ENCODE results near the gene OMG. TPM values are rescaled to one million over a fixed set of nuclear protein-coding genes. Genes with fewer than 3 reads are reported as not detected.
"Not testable (repeated sequence)": the region's sequence is repeated elsewhere in the genome, so short reads cannot be mapped to it uniquely, and the experiment has no call there.

OMG gene
- total RNA-seq, 2 experiments from 2014 or later, result 0.23 to 0.25 TPM

DNA sequence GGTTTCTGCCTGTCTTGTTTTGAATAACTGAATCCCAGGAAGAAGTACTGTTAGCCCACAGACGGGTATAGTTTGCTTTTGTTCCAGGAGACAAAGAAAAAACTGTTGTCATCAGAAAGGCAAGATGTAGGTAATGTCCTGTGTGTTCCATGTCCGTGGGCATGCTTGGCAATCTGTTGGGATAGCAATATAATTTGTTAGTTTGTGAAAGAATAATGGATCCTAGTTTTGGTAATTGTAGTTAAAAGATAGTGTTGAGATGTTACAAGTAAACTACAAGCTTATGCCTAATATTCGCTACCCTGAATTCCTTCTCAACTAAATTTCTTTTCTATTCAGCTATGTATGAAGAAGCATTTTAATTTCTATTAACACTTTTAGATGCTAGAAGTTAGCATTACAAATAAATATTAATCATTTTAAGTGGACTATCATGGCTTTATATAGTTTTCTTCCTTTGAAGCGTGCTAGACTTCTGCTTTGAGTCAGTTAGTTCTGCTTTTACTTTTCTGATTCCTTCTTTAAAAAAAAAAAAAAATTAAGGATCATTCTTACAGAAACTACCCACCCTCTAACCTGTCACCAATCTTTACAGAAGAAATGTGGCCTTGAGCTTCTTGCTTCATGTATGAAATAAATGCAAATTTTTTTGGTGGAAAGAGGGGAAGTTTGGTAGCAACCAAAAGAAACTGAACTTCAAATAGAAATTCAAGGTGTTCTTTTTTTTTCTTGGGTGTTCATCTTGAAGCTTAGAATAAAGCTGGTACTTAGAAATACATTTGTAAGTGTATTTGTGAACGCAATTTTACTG, 22.0 kb upstream of the OMG start:
- H3K9me3 Mint-ChIP-seq (ENCODE audit: low read depth), result peaks cover 2% of the 10 kb centered on the region
- POLR2A ChIA-PET, result interaction anchor here (0.6 to 1.7 kb wide), 3 partner anchors 185 to 311 kb away, joined by 3 to 5 read pairs (median 5); no protein-coding TSS in a partner anchor
- H3K4me1 Mint-ChIP-seq, result peaks cover 53% of the 10 kb centered on the region

DNA sequence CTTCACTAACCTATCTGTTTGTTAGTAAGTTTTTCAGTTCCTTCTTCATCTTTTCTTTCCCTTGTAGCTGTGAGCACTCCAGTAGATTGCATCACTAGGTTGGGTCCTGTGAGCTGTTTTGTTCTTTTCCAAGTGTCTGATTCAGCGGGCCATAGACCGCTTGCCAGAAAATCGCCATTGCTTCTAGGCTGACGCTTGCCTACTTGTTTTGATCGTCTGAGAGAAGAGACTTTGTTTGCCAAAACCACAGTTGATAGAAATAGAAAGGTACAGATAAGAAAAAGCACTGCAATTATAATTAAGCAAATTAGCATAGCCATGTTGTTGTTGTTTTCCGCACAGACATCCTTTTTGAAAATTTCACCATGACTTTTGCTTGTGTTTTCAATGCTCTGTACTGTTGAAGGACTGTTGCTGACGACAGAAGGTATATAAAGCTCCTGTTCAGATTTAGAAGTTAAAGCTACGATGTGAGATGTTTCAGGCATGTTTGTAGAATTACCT, 21.3 kb upstream of the OMG start:
- ATAC-seq (peak; percentile 44), DNase-seq (peak; percentile 73)
- Mint-ChIP-seq H3K4me1 (peaks cover 51% of the 10 kb centered on the region), H3K9me3 (ENCODE audit: low read depth) (peaks cover 2% of the 10 kb centered on the region), H3K36me3 (ENCODE audit: low read depth) (peaks cover 22% of the 10 kb centered on the region), H3K27me3 (no peaks in the 10 kb centered on the region), H3K4me3 (peak overlapping the region; percentile 72), H3K27ac (peak overlapping the region; percentile 91)
- CTCF ChIA-PET, result interaction anchor here (0.6 to 3.6 kb wide), 2 partner anchors 11 to 226 kb away, joined by 3 to 15 read pairs; no protein-coding TSS in a partner anchor
- intact Hi-C loops (cut with DNase I, micrococcal nuclease), result loop anchor here in 1 of 2 experiments (1.0 to 10.0 kb wide), 3 partner anchors 8 to 944 kb away; partner anchors contain the start of gene CPD
- POLR2A ChIA-PET, result interaction anchor here (1.7 kb wide), 1 partner anchor 310 kb away, joined by 5 read pairs; no protein-coding TSS in a partner anchor

More for the DNA sequence above, 22.0 kb upstream of the OMG start:
- peak; percentile 30 for ATAC-seq
- Mint-ChIP-seq H3K27ac (peak overlapping the region; percentile 91), H3K27me3 (no peaks in the 10 kb centered on the region), H3K36me3 (ENCODE audit: low read depth) (peaks cover 22% of the 10 kb centered on the region), H3K4me3 (peak overlapping the region; percentile 72)
- CTCF ChIA-PET, result interaction anchor here (0.6 to 3.6 kb wide), 5 partner anchors 9 to 225 kb away, joined by 3 to 15 read pairs (median 6); no protein-coding TSS in a partner anchor
- intact Hi-C loops (cut with DNase I, micrococcal nuclease), result loop anchor here in 1 of 2 experiments (1.0 to 10.0 kb wide), 3 partner anchors 9 to 944 kb away; partner anchors contain the start of gene CPD
- no peak for DNase-seq

DNA sequence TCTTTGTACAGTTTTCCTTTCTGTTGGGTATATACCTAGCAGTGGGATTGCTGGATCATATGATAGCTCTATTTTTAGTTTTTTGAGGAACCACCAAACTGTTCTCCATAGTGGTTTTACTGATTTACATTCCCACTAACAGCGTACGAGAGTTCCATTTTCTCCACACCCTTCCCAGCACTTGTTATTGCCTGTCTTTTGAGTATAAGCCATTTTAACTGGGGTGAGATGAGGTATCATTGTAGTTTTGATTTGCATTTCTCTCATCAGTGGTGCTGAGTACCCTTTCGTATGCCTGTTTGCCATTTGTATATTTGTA, 17.7 kb upstream of the OMG start:
- Mint-ChIP-seq H3K4me3 (peak overlapping the region; percentile 47), H3K4me1 (peaks cover 46% of the 10 kb centered on the region), H3K27me3 (no peaks in the 10 kb centered on the region), H3K36me3 (ENCODE audit: low read depth) (peaks cover 18% of the 10 kb centered on the region), H3K27ac (peak overlapping the region; percentile 82), H3K9me3 (ENCODE audit: low read depth) (peaks cover 2% of the 10 kb centered on the region)
- intact Hi-C loops (cut with DNase I, micrococcal nuclease), result loop anchor here (5.0 to 10.0 kb wide), 4 partner anchors 193 to 940 kb away; partner anchors contain the start of genes CRLF3 (in 2 of the 2), CPD (in 1 of the 2) and RNF135 (in 1 of the 2)
- POLR2A ChIA-PET, result no interaction called here
- DNase-seq (no peak), ATAC-seq (no peak)
- CTCF ChIA-PET, result interaction anchor here (1.0 to 1.2 kb wide), 2 partner anchors 12 to 13 kb away, joined by 3 to 4 read pairs; no protein-coding TSS in a partner anchor

DNA sequence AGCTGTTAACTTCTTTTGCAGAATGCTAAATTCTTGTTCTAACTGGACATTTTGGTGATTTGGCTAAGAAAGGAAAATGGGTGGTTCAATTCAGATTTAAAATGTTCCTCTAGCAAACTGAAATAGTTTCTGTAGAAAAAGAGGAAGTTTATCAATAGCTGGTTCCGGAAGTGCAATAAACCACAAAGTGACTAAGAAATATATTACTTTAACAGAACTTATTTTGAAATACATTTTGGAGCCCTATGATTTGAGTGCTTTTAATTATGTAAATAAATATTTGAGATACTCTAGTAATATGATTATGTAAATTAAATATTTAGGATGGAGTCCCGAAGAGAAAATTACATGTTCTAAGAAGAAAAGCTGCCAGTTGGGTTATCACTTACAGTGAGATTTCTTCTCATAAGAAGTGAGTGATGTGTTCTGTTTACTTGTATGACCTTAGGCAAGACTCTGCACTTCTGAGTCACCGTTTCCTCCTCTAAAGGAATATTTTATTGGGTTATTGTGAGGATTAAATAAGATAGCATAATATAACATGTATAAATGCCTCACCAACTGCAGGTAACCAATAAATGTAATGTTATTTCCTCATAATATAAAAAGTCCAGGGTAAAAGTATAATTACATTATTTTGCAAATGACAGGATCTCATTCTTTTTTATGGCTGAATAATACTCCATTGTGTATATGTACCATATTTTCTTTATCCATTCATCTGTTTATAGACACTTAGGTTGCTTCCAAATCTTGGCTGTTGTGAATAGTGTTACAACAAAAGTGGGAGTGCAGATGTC, 17.1 kb upstream of the OMG start, which contains the start of gene EVI2B:
Gene EVI2B, minus strand, starts transcription at position 73 of the 800 bp plus-strand sequence. CDS start 8,445 bp downstream, outside the sequence.
- peaks cover 48% of the 10 kb centered on the region for H3K4me1 Mint-ChIP-seq
- peak within 1 kb of the TSS; percentile 79 for H3K4me3 Mint-ChIP-seq
- H3K9me3 Mint-ChIP-seq (ENCODE audit: low read depth), result peaks cover 2% of the 10 kb centered on the region
- peaks cover 15% of the 10 kb centered on the region for H3K36me3 Mint-ChIP-seq (ENCODE audit: low read depth)
- peak within 1 kb of the TSS; percentile 93 for H3K27ac Mint-ChIP-seq
- ATAC-seq, result peak; percentile 43
- ChIA-PET POLR2A (no interaction called here), CTCF (interaction anchor here (1.0 to 1.2 kb wide), 2 partner anchors 11 to 12 kb away, joined by 3 to 4 read pairs; no protein-coding TSS in a partner anchor)
- no peaks in the 10 kb centered on the region for H3K27me3 Mint-ChIP-seq
- DNase-seq, result peak; percentile 30
- intact Hi-C loops (cut with DNase I, micrococcal nuclease), result loop anchor here (5.0 to 10.0 kb wide), 4 partner anchors 193 to 939 kb away; partner anchors contain the start of genes CRLF3 (in 2 of the 2), CPD (in 1 of the 2) and RNF135 (in 1 of the 2)

- not testable (repeated sequence) for H3K36me3 Mint-ChIP-seq (ENCODE audit: low read depth); H3K27me3 Mint-ChIP-seq; ATAC-seq; H3K9me3 Mint-ChIP-seq (ENCODE audit: low read depth)
- Mint-ChIP-seq H3K4me1 (peaks cover 60% of the 10 kb centered on the region), H3K27ac (peak overlapping the region; percentile 96), H3K4me3 (peak overlapping the region; percentile 79)
- POLR2A ChIA-PET, result interaction anchor here (0.6 to 0.7 kb wide), 2 partner anchors 11 to 210 kb away, joined by 3 read pairs; no protein-coding TSS in a partner anchor
- intact Hi-C loops (cut with DNase I, micrococcal nuclease), result loop anchor here (5.0 to 10.0 kb wide), 4 partner anchors 195 to 937 kb away; partner anchors contain the start of genes CRLF3 (in 2 of the 2), CPD (in 1 of the 2) and RNF135 (in 1 of the 2)
- peak; percentile 68 for DNase-seq
- CTCF ChIA-PET, result interaction anchor here (1.1 to 2.3 kb wide), 5 partner anchors 9 to 181 kb away, joined by 3 to 6 read pairs (median 4); partner anchors contain the start of gene EVI2A
Measured at GRCh38 chr17:31312223-31312622, 15.2 kb upstream of the OMG start.

- peak overlapping the region; percentile 96 for H3K27ac Mint-ChIP-seq
- DNase-seq, result no peak
- POLR2A ChIA-PET, result interaction anchor here (0.7 kb wide), 1 partner anchor 211 kb away, joined by 3 read pairs; no protein-coding TSS in a partner anchor
- peak overlapping the region; percentile 79 for H3K4me3 Mint-ChIP-seq
- peaks cover 59% of the 10 kb centered on the region for H3K4me1 Mint-ChIP-seq
- CTCF ChIA-PET, result interaction anchor here (0.6 to 2.3 kb wide), 7 partner anchors 9 to 181 kb away, joined by 3 to 6 read pairs (median 4); partner anchors contain the start of gene EVI2A
- H3K9me3 Mint-ChIP-seq (ENCODE audit: low read depth), result peaks cover 2% of the 10 kb centered on the region
- H3K36me3 Mint-ChIP-seq (ENCODE audit: low read depth), result peaks cover 9% of the 10 kb centered on the region
- intact Hi-C loops (cut with DNase I, micrococcal nuclease), result loop anchor here (2.0 to 10.0 kb wide), 5 partner anchors 61 to 937 kb away; partner anchors contain the start of genes CRLF3 (in 2 of the 2), CPD (in 1 of the 2) and RNF135 (in 1 of the 2)
- no peaks in the 10 kb centered on the region for H3K27me3 Mint-ChIP-seq
- no peak for ATAC-seq
Measured at GRCh38 chr17:31311526-31311925, 14.5 kb upstream of the OMG start.

DNA sequence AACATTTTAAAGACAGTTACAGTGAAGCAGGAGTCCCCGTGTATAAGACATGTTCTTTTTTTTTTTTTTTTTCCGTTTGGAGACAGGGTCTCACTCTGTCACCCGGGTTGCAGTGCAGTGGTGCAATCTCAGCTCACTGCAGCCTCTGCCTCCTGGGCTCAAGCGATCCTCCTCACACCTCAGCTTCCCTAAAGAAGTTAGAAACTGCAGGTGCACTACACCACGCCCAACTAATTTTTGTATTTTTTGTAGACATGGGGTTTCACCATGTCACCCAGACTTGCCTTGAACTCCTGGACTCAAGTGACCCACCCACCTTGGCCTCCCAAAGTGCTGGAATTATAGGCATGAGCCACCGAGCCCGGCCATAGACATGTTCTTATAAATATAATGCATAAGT, 13.8 kb upstream of the OMG start:
- DNase-seq (peak; percentile 45), ATAC-seq (peak; percentile 18)
- peaks cover 12% of the 10 kb centered on the region for H3K36me3 Mint-ChIP-seq (ENCODE audit: low read depth)

DNA sequence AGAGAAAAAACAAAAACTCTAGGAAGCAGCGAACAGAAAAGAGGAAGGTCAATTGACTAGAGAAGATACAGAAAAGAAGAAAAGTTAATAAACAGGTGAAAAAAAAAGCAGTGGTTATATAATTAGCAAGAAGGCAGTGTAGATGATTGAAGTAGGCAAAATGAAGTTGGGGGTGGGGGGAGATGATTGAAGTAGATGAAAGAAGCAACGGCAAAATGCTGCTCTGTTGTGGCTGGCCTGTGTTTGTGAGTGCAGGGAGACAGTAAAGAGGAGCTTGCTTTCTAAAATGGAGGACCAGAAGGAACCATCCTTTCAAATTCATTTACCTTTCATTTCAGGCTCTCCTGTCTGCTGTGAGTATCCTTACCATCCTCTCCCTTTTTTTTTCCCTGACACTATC, 13.2 kb upstream of the OMG start:
- CTCF ChIA-PET, result interaction anchor here (0.6 to 1.9 kb wide), 5 partner anchors 9 to 224 kb away, joined by 3 to 15 read pairs (median 3); partner anchors contain the start of gene EVI2A
- Mint-ChIP-seq H3K27me3 (no peaks in the 10 kb centered on the region), H3K4me1 (peaks cover 60% of the 10 kb centered on the region), H3K9me3 (ENCODE audit: low read depth) (peaks cover 4% of the 10 kb centered on the region), H3K27ac (peak overlapping the region; percentile 96), H3K4me3 (peak overlapping the region; percentile 79), H3K36me3 (ENCODE audit: low read depth) (peaks cover 17% of the 10 kb centered on the region)
- DNase-seq, result peak; percentile 65
- peak; percentile 31 for ATAC-seq
- POLR2A ChIA-PET, result interaction anchor here (0.6 to 1.1 kb wide), 5 partner anchors 11 to 626 kb away, joined by 3 to 6 read pairs (median 4); partner anchors contain the start of genes EVI2A and SUZ12
- intact Hi-C loops (cut with DNase I, micrococcal nuclease), result loop anchor here (1.0 to 10.0 kb wide), 7 partner anchors 8 to 935 kb away; partner anchors contain the start of genes CRLF3 (in 2 of the 2), CPD (in 1 of the 2), EVI2A (in 1 of the 2) and RNF135 (in 1 of the 2)

More for the DNA sequence above, 13.8 kb upstream of the OMG start:
- no peaks in the 10 kb centered on the region for H3K27me3 Mint-ChIP-seq
- intact Hi-C loops (cut with DNase I, micrococcal nuclease), result loop anchor here (1.0 to 10.0 kb wide), 7 partner anchors 7 to 936 kb away; partner anchors contain the start of genes CRLF3 (in 2 of the 2), CPD (in 1 of the 2), EVI2A (in 1 of the 2) and RNF135 (in 1 of the 2)
- peak overlapping the region; percentile 79 for H3K4me3 Mint-ChIP-seq
- CTCF ChIA-PET, result interaction anchor here (0.6 to 2.3 kb wide), 10 partner anchors 8 to 223 kb away, joined by 3 to 15 read pairs (median 4); partner anchors contain the start of gene EVI2A
- peak overlapping the region; percentile 96 for H3K27ac Mint-ChIP-seq
- H3K4me1 Mint-ChIP-seq, result peaks cover 59% of the 10 kb centered on the region
- POLR2A ChIA-PET, result interaction anchor here (0.6 to 1.1 kb wide), 4 partner anchors 11 to 626 kb away, joined by 3 to 6 read pairs (median 4); partner anchors contain the start of genes EVI2A and SUZ12
- H3K9me3 Mint-ChIP-seq (ENCODE audit: low read depth), result peaks cover 2% of the 10 kb centered on the region

GRCh38 chr17:31309556-31309955, 12.5 kb upstream of the OMG start:
- H3K27me3 Mint-ChIP-seq, result no peaks in the 10 kb centered on the region
- no peak for DNase-seq
- ChIA-PET CTCF (interaction anchor here (0.9 to 1.9 kb wide), 3 partner anchors 10 to 63 kb away, joined by 3 to 15 read pairs (median 4); partner anchors contain the start of gene EVI2A), POLR2A (no interaction called here)
- H3K36me3 Mint-ChIP-seq (ENCODE audit: low read depth), result peaks cover 24% of the 10 kb centered on the region
- peaks cover 60% of the 10 kb centered on the region for H3K4me1 Mint-ChIP-seq
- intact Hi-C loops (cut with DNase I, micrococcal nuclease), result no loop called here
- peak overlapping the region; percentile 79 for H3K4me3 Mint-ChIP-seq
- peak overlapping the region; percentile 96 for H3K27ac Mint-ChIP-seq
- peaks cover 6% of the 10 kb centered on the region for H3K9me3 Mint-ChIP-seq (ENCODE audit: low read depth)
- ATAC-seq, result no peak
